Naive thymus-derived CD8-positive, alpha-beta T cell (primary cell): Measurements from ENCODE around the gene CASP10. TPM values are rescaled to one million over a fixed set of nuclear protein-coding genes. Genes with fewer than 3 reads are reported as not detected.
"Not testable (repeated sequence)": the region's sequence is repeated elsewhere in the genome, so short reads cannot be mapped to it uniquely, and the experiment has no call there.

ENCODE experiments used
- ATAC-seq, 2 donors: fragments of 150-1000 bp; cut with Tn5 transposase in 1 of 2; sonication (Bioruptor Pico), chemical (Tn5 transposase) in 1 of 2; 1 replicate in 1 of 2; 2 replicates in 1 of 2; pipeline ENCODE4 v1.10.0; 2021; ENCODE audit warnings: mild to moderate bottlenecking in 2 of 2, moderate library complexity in 2 of 2
- POLR2A ChIA-PET: fragments of 350-600 bp; sonication (Branson Sonifier 250); formaldehyde crosslinking; loops from one replicate; lab custom pipeline; 2021; ENCODE audit warnings: antibody characterized with exemption; lab: Charles Lee
- DNase-seq, 10 donors: peaks; one replicate each; pipeline versions ENCODE4 v3.0.0 to v3.0.0-alpha.2; 2020 to 2022
- H3K27ac Mint-ChIP-seq, 10 donors: one replicate each; pipeline ENCODE4 v1.8.0; 2020 to 2022; ENCODE audit warnings: mild to moderate bottlenecking in 10 of 10, mixed read lengths in 10 of 10, moderate library complexity in 4 of 10, inconsistent platforms in 1 of 10
- H3K27me3 Mint-ChIP-seq, 5 donors: one replicate each; pipeline ENCODE4 v1.8.0; 2021 to 2022; ENCODE audit warnings: mixed read lengths in 5 of 5
- H3K36me3 Mint-ChIP-seq, 3 donors: one replicate each; pipeline ENCODE4 v1.8.0; 2020 to 2022; ENCODE audit warnings: mixed read lengths in 3 of 3, mild to moderate bottlenecking in 2 of 3, inconsistent platforms in 1 of 3
- H3K4me1 Mint-ChIP-seq, 4 donors: one replicate each; pipeline ENCODE4 v1.8.0; 2021 to 2022; ENCODE audit warnings: mixed read lengths in 4 of 4
- H3K4me3 Mint-ChIP-seq, 10 donors: one replicate each; pipeline ENCODE4 v1.8.0; 2020 to 2022; ENCODE audit warnings: mild to moderate bottlenecking in 10 of 10, mixed read lengths in 10 of 10, moderate library complexity in 6 of 10, inconsistent platforms in 1 of 10
- H3K9me3 Mint-ChIP-seq, 9 donors: one replicate each; pipeline ENCODE4 v1.8.0; 2020 to 2022; ENCODE audit warnings: mixed read lengths in 9 of 9, mild to moderate bottlenecking in 3 of 9, inconsistent platforms in 1 of 9, moderate library complexity in 1 of 9
- polyA plus RNA-seq, 3 donors: library from polyadenylated mRNA; unstranded; fragments of 300-500 nt; fragmentation: Illumina TruSeq; gene quantifications; one replicate each; pipeline ENCODE4 v1.2.3, GENCODE V29; 2021
- total RNA-seq, 8 experiments: library from RNA in 2 of 8; stranded (reverse) in 2 of 8; gene quantifications; one replicate each; pipeline ENCODE4 v1.2.3 and lab custom pipeline; 2021 to 2026

CASP10 gene
- total and polyA plus RNA-seq, 5 experiments from 2014 or later = 8.6 to 48.1 (median 17.5) TPM

DNA sequence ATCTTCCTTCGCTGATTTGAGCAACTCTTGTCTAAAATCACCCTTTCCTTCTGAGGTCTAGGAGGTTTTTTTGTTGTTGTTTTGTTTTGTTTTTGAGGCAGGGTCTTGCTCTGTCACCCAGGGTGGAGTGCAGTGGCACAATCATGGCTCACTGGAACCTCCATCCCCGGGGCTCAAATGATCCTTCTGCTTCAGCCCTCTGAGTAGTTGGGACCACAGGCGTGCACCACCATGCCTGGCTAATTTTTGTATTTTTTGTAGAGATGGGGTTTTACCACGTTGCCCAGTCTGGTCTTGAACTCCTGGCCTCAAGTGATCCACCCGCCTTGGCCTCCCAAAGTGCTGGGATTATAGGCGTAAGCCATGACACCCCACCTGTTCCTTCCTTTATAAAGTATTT is 1.3 kb downstream of the CASP10 start:
- Mint-ChIP-seq H3K4me3 (peak overlapping the region; percentile 94 to 99 (median 98)), H3K4me1 (peaks cover 20 to 61% (median 48%) of the 10 kb centered on the region in 4 donors), H3K27ac (peak overlapping the region; percentile 85 to 97 (median 95)), H3K36me3 (peaks cover 4 to 35% (median 19%) of the 10 kb centered on the region in 3 donors)
- POLR2A ChIA-PET = interaction anchor here (1.1 to 4.7 kb wide), 6 partner anchors 27 to 321 kb away, joined by 3 to 88 read pairs (median 8); partner anchors contain the start of gene CFLAR
- not testable (repeated sequence) for DNase-seq, H3K27me3 Mint-ChIP-seq, H3K9me3 Mint-ChIP-seq
- ATAC-seq = peak in 1 of 2 donors; percentile 11

DNA sequence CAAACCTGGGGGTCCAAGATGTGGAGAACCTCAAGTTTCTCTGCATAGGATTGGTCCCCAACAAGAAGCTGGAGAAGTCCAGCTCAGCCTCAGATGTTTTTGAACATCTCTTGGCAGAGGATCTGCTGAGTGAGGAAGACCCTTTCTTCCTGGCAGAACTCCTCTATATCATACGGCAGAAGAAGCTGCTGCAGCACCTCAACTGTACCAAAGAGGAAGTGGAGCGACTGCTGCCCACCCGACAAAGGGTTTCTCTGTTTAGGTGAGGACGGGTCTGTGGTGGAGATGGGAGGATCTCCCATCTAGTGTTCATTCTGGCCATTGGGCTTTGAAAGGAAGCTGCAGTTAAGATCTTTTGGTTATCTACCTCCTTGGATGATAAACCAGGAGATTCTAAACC is 2.9 kb downstream of the CASP10 start:
- peaks cover 4 to 48% (median 25%) of the 10 kb centered on the region in 3 donors for H3K36me3 Mint-ChIP-seq
- peak overlapping the region; percentile 85 to 97 (median 94) for H3K27ac Mint-ChIP-seq
- DNase-seq = no peak
- H3K9me3 Mint-ChIP-seq = peaks cover 0 to 2% (median 0%) of the 10 kb centered on the region in 9 donors
- POLR2A ChIA-PET = interaction anchor here (0.9 to 1.5 kb wide), 5 partner anchors 8 to 75 kb away, joined by 3 to 17 read pairs (median 5); partner anchors contain the start of gene CASP8
- peaks cover 22 to 75% (median 59%) of the 10 kb centered on the region in 4 donors for H3K4me1 Mint-ChIP-seq
- peak overlapping the region; percentile 94 to 99 (median 98) for H3K4me3 Mint-ChIP-seq
- no peaks in the 10 kb centered on the region for H3K27me3 Mint-ChIP-seq
- peak in 1 of 2 donors; percentile 28 for ATAC-seq

DNA sequence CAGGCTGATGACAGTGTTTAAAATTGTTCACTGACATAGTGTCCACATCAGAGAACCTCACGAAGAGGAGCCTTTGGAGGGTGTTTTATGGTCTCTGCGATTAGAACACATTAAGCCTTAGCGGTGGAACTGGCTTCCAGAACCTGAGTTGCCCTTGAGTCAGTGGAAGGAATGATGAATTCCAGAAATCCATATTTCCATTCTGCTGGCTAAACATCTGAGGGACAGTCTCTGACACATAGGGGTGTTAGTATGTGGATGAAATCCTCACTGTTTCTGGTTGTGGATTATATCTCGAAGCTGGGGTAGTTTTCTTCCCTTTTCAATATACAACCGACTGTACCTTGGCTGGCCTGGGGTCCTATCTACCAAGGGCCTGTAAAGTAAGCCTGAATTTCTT is 4.0 kb downstream of the CASP10 start:
- ATAC-seq (no peak), DNase-seq (no peak)
- Mint-ChIP-seq H3K9me3 (peaks cover 0 to 2% (median 0%) of the 10 kb centered on the region in 9 donors), H3K4me3 (peak overlapping the region; percentile 77 to 99 (median 96)), H3K4me1 (peaks cover 29 to 85% (median 70%) of the 10 kb centered on the region in 4 donors), H3K27ac (peak overlapping the region; percentile 81 to 97 (median 94)), H3K27me3 (no peaks in the 10 kb centered on the region), H3K36me3 (peaks cover 4 to 58% (median 25%) of the 10 kb centered on the region in 3 donors)
- POLR2A ChIA-PET = interaction anchor here (0.9 kb wide), 1 partner anchor 8 kb away, joined by 3 read pairs; no protein-coding TSS in a partner anchor

DNA sequence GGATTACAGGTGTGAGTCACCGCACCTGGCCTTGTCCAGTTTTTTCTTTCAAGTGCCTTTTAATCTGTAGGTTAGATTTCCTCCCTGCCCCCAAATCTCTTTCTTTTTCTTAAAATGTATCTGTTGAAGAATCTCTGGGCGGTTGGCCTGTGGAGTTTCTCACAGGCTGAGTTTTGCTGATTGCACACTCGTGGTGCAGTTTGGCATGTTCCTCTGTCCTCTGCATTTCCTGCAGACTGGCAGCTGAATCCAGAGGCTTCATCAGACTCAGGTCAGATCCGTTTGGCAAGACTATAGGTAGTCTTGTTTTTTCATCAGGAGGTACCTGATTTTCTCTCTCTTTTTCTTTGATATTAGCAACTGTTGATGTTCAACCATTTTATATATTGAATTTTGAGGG is 5.5 kb downstream of the CASP10 start:
- no peak for DNase-seq
- POLR2A ChIA-PET = interaction anchor here (0.9 to 1.1 kb wide), 3 partner anchors 22 to 324 kb away, joined by 3 to 4 read pairs (median 3); partner anchors contain the start of gene CLK1
- no peaks in the 10 kb centered on the region for H3K27me3 Mint-ChIP-seq
- no peak for ATAC-seq
- H3K27ac Mint-ChIP-seq = peak overlapping the region; percentile 74 to 96 (median 94)
- H3K9me3 Mint-ChIP-seq = peaks cover 0 to 2% (median 0%) of the 10 kb centered on the region in 9 donors
- peaks cover 30 to 92% (median 80%) of the 10 kb centered on the region in 4 donors for H3K4me1 Mint-ChIP-seq
- H3K4me3 Mint-ChIP-seq = peak overlapping the region in 9 of 10 donors; percentile 46 to 99 (median 77)
- H3K36me3 Mint-ChIP-seq = peaks cover 5 to 68% (median 27%) of the 10 kb centered on the region in 3 donors

DNA sequence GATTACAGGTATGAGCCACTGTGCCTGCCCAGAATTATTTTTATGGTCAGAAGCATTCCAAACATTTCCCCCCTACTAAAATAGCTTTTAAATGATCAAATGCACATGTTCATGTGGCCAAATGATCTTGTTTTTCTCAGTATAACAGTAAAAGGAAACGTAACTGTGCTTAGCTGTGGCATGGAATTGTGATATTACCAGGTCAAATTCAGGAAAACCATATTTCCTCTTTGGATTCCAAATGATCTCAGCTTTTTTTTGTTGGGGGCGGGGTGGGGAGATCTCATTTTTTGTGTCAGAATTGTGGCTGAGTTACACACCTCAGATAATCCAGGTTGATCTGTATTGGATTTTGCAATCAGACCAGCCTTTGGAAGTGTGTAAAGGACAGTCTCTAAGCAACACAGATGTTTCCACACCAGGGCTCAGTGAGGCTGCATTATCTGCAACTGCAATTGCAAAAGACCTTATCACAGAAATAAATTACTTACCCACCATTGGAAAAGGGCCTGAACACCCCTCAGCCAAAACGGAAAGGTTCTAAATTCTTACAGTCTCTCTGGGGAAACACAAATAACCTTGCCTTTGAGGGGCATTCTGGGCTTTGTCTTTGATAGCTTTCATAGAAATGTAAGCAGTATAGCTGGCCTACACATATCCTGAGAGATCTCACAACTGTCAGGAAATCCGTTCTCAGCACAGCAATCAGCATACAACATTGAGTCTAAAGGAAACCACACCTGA is 8.4 kb downstream of the CASP10 start:
- Mint-ChIP-seq H3K27me3 (no peaks in the 10 kb centered on the region), H3K4me1 (peaks cover 31 to 95% (median 82%) of the 10 kb centered on the region in 4 donors), H3K9me3 (peaks cover 0 to 2% (median 0%) of the 10 kb centered on the region in 9 donors), H3K4me3 (peak overlapping the region; percentile 58 to 85 (median 76)), H3K36me3 (peaks cover 7 to 83% (median 45%) of the 10 kb centered on the region in 3 donors), H3K27ac (peak overlapping the region; percentile 83 to 96 (median 92))
- POLR2A ChIA-PET = interaction anchor here (0.6 to 3.1 kb wide), 10 partner anchors 8 to 260 kb away, joined by 3 to 20 read pairs (median 3); partner anchors contain the start of genes CASP10, CFLAR, STRADB and TRAK2
- peak in 5 of 10 donors; percentile 22 to 71 (median 48) for DNase-seq
- peak; percentile 89 to 98 for ATAC-seq

DNA sequence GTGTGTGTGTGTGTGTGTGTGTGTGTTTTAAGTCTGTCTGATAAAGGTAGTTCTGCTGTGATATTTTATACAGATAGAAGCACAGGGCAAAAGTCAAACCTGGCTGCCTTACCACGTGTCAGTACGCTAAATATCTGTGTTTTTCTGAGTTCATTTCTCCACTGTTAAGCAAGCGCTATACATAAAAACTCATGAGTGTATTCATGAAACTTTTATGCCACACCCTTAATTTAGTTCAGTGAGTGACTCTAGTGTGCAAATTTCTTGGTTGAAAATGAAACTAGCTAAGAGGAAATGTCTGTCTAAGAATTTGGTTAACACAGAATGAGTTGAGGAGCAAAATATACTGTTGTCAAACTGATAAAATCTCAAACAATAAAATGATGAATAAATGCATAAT is 11.2 kb downstream of the CASP10 start:
- Mint-ChIP-seq H3K27me3 (no peaks in the 10 kb centered on the region), H3K36me3 (peaks cover 3 to 79% (median 40%) of the 10 kb centered on the region in 3 donors), H3K27ac (peak overlapping the region; percentile 70 to 95 (median 88)), H3K9me3 (no peaks in the 10 kb centered on the region), H3K4me3 (peak overlapping the region; percentile 21 to 81 (median 74)), H3K4me1 (peaks cover 28 to 84% (median 70%) of the 10 kb centered on the region in 4 donors)
- POLR2A ChIA-PET = interaction anchor here (0.8 to 2.8 kb wide), 7 partner anchors 8 to 76 kb away, joined by 3 to 13 read pairs (median 6); partner anchors contain the start of gene CASP10
- ATAC-seq (peak; percentile 27 to 61), DNase-seq (peak in 3 of 10 donors; percentile 24 to 38 (median 34))

DNA sequence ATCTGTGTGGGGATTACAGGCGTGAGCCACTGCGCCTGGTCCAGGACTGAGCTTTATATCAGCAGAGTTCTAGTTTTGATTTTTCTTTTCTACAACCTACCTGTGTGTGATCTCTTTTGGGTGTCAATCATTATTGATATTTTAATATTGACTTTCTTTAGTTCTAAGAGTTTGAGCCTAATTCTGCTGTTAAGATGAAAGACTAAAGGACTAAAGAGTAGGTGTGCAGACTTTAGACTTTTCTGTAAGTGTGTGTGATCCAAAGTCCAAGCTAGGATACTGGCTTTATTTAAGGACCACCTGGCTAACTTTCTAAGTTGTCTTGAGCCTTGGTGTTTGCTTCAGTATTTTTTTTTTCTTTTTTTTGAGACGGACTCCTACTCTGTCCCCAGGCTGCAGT is 12.4 kb downstream of the CASP10 start:
- H3K27me3 Mint-ChIP-seq = no peaks in the 10 kb centered on the region
- peaks cover 32 to 79% (median 67%) of the 10 kb centered on the region in 4 donors for H3K4me1 Mint-ChIP-seq
- DNase-seq (no peak), ATAC-seq (no peak)
- POLR2A ChIA-PET = interaction anchor here (0.5 to 2.8 kb wide), 9 partner anchors 9 to 483 kb away, joined by 3 to 13 read pairs (median 4); partner anchors contain the start of gene CASP10
- H3K4me3 Mint-ChIP-seq = peak overlapping the region in 8 of 10 donors; percentile 18 to 81 (median 48)
- peaks cover 9 to 77% (median 40%) of the 10 kb centered on the region in 3 donors for H3K36me3 Mint-ChIP-seq
- no peaks in the 10 kb centered on the region for H3K9me3 Mint-ChIP-seq
- peak overlapping the region; percentile 85 to 94 (median 88) for H3K27ac Mint-ChIP-seq

DNA sequence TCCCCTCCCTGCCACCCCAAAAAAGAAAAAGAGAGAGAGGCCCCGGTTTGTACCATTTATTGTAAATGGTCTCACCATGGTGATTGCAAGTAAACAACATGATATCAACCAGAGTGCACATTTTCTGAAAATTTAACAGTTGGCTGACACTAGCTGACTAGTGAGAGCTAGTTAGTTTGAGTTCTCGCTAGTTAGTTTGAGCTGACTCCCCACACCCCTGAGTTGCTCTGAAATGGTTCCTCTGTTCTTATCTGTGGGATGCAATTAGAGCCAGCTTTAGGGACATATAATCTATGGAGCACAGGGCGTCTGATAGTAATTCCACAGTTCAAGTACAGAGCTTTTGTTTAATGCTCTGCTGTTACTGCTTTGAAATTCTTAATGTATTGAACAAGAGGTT is 13.1 kb downstream of the CASP10 start:
- peaks cover 9 to 81% (median 40%) of the 10 kb centered on the region in 3 donors for H3K36me3 Mint-ChIP-seq

DNA sequence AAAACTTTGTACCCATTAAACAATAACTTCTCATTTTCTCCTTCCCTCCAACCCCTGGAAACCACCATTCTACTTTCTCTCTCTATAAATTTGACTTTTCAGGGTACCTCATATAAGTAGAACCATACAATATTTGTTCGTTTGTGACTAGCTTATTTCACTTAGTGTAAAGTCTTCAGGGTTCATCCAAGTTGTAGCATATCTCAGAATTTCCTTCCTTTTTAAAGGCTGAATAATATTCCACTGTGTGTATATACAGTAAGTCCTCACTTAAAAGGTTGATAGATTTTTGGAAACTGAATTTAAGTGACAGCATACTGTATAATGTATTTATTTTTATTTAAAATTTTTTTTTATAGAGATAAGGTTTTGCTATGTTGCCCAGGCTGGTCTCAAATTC is 13.9 kb downstream of the CASP10 start:
- Mint-ChIP-seq H3K4me3 (no peak overlapping the region), H3K27ac (peak overlapping the region; percentile 44 to 94 (median 88)), H3K27me3 (no peaks in the 10 kb centered on the region), H3K36me3 (peaks cover 9 to 80% (median 43%) of the 10 kb centered on the region in 3 donors), H3K9me3 (no peaks in the 10 kb centered on the region), H3K4me1 (peaks cover 29 to 72% (median 63%) of the 10 kb centered on the region in 4 donors)
- no peak for DNase-seq
- ATAC-seq = no peak
- POLR2A ChIA-PET = interaction anchor here (0.9 to 1.4 kb wide), 3 partner anchors 26 to 63 kb away, joined by 3 to 4 read pairs (median 3); partner anchors contain the start of gene CASP8

More for the DNA sequence above, 13.1 kb downstream of the CASP10 start:
- DNase-seq = no peak
- Mint-ChIP-seq H3K27ac (peak overlapping the region; percentile 61 to 94 (median 88)), H3K9me3 (no peaks in the 10 kb centered on the region), H3K4me3 (peak overlapping the region in 2 of 10 donors; percentile 15 to 75), H3K27me3 (no peaks in the 10 kb centered on the region), H3K4me1 (peaks cover 32 to 75% (median 66%) of the 10 kb centered on the region in 4 donors)
- POLR2A ChIA-PET = interaction anchor here (0.5 to 2.8 kb wide), 8 partner anchors 13 to 483 kb away, joined by 3 to 13 read pairs (median 4); partner anchors contain the start of genes CASP10 and CASP8
- ATAC-seq = no peak

DNA sequence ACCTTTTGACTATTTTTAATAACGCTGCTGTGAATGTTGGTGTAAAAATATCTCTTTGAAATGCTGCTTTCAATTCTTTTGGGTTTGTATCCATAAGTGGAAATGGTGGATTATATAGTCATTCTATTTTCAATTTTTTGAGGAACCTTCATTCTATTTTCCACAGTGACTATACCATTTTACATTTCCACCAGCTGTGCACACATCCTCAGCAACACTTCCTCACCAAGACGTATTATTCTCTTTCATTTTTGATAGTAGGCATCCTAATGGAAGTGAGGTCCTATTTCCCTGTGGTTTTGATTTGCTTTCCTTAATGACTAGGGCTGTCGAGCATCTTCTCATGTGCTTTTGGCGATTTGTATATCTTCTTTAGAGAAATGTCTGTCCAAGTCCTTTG is 14.8 kb downstream of the CASP10 start:
- no peak for ATAC-seq
- Mint-ChIP-seq H3K4me1 (peaks cover 24 to 63% (median 57%) of the 10 kb centered on the region in 4 donors), H3K9me3 (no peaks in the 10 kb centered on the region), H3K27me3 (no peaks in the 10 kb centered on the region), H3K36me3 (peaks cover 9 to 79% (median 43%) of the 10 kb centered on the region in 3 donors), H3K27ac (peak overlapping the region in 9 of 10 donors; percentile 2 to 80 (median 67)), H3K4me3 (peak overlapping the region in 2 of 10 donors; percentile 2 to 42)
- DNase-seq = no peak
- POLR2A ChIA-PET = no interaction called here

DNA sequence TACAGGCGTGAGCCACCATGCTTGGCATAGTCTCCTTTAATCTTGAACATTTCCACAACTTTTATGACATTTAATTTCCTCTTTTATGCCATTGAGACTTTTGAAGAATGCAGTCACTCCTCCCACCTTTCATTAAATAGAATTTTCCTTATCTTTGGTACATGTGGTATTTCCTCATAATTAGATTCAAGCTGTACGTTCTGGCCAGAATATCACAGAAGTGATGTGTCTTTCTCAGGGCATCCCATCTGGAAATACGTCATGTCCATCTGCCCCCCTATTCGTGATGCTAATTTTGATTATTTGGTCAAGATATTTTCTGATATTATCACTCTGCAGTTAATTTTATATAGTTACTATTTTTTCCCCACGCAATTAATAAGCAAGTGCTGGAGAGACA is 16.9 kb downstream of the CASP10 start:
- no peak for ATAC-seq
- Mint-ChIP-seq H3K9me3 (no peaks in the 10 kb centered on the region), H3K27ac (peak overlapping the region in 8 of 10 donors; percentile 37 to 91 (median 79)), H3K36me3 (peaks cover 5 to 74% (median 36%) of the 10 kb centered on the region in 3 donors), H3K4me1 (peaks cover 16 to 57% (median 51%) of the 10 kb centered on the region in 4 donors), H3K4me3 (no peak overlapping the region), H3K27me3 (no peaks in the 10 kb centered on the region)
- POLR2A ChIA-PET = no interaction called here
- no peak for DNase-seq

DNA sequence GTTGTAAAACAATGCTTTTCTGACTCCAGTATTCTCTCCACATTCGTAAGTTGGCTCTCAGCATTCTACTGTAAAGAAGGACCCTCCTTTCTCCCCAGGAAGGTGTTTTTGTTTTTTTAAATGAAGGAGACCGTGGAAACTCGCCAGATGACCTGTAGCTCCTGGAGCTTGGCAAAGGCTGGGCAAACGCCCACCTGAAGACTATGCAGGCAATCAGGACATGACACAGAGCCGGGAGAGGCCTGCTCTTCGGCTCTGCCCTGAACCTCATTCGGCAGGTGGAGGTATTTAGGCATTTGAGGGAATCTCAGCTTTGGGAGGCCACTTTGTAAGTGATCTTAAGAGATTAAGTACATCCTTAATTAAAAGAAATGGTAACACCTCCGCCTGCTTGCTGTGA is 17.4 kb downstream of the CASP10 start:
- peaks cover 5 to 74% (median 32%) of the 10 kb centered on the region in 3 donors for H3K36me3 Mint-ChIP-seq
- no peaks in the 10 kb centered on the region for H3K9me3 Mint-ChIP-seq
- no peaks in the 10 kb centered on the region for H3K27me3 Mint-ChIP-seq
- POLR2A ChIA-PET = interaction anchor here (1.1 kb wide), 1 partner anchor 8 kb away, joined by 3 read pairs; no protein-coding TSS in a partner anchor
- H3K4me1 Mint-ChIP-seq = peaks cover 16 to 56% (median 53%) of the 10 kb centered on the region in 4 donors
- ATAC-seq (no peak), DNase-seq (no peak)
- H3K27ac Mint-ChIP-seq = peak overlapping the region in 8 of 10 donors; percentile 5 to 91 (median 80)
- no peak overlapping the region for H3K4me3 Mint-ChIP-seq
